GM19043 (cell line): ENCODE data around the gene HIPK4.

Experiments
- ATAC-seq: cut with Tn5 transposase; IDR thresholded peaks from one replicate; pipeline ENCODE4 v1.9.1; 2021; ENCODE audit warnings: low read depth; ENCODE audit not compliant: unreplicated experiment

HIPK4 gene

GRCh38 chr19:40367577-40368434 lies 22.2 kb downstream of the HIPK4 start:
- no peak for ATAC-seq

- ATAC-seq: no peak
These were observed 23.1 kb downstream of the HIPK4 start for GRCh38 chr19:40366697-40367561.

- ATAC-seq: no peak
These were observed 24.2 kb downstream of the HIPK4 start for GRCh38 chr19:40365613-40366401.

- no peak for ATAC-seq
These were observed 25.0 kb downstream of the HIPK4 start for GRCh38 chr19:40365010-40365409.

GRCh38 chr19:40363069-40363468 lies 26.9 kb downstream of the HIPK4 start:
- no peak for ATAC-seq

- no peak for ATAC-seq
These were observed 27.8 kb downstream of the HIPK4 start for GRCh38 chr19:40362160-40362559.

GRCh38 chr19:40360708-40361241 lies 29.2 kb downstream of the HIPK4 start:
- no peak for ATAC-seq

- no peak for ATAC-seq
These were observed 29.8 kb downstream of the HIPK4 start for GRCh38 chr19:40360020-40360707.

- ATAC-seq: no peak
These were observed 31.2 kb downstream of the HIPK4 start for GRCh38 chr19:40358773-40359172.

GRCh38 chr19:40357640-40358039 lies 32.3 kb downstream of the HIPK4 start:
- no peak for ATAC-seq

- ATAC-seq: no peak
These were observed 33.0 kb downstream of the HIPK4 start for GRCh38 chr19:40356681-40357595.

GRCh38 chr19:40355975-40356680 lies 33.9 kb downstream of the HIPK4 start:
- no peak for ATAC-seq

- ATAC-seq: no peak
These were observed 40.9 kb downstream of the HIPK4 start for GRCh38 chr19:40348961-40349507.

- ATAC-seq: peak; percentile 91
These were observed 41.7 kb downstream of the HIPK4 start, which contains the start of the genes C19orf47 and PLD3 for GRCh38 chr19:40348125-40348913. Gene C19orf47, minus strand, starts transcription at chr19:40348397. Its CDS starts 6,540 bp downstream, at chr19:40341857. Gene PLD3, plus strand, starts transcription at chr19:40348695. Its CDS starts 17,789 bp downstream, at chr19:40366484.

- ATAC-seq: no peak
These were observed 45.6 kb downstream of the HIPK4 start for GRCh38 chr19:40344422-40344821.

- no peak for ATAC-seq
These were observed 47.2 kb downstream of the HIPK4 start for GRCh38 chr19:40342644-40343311.
